Stimulated activated CD4-positive, alpha-beta T cell treated with anti-CD3 and anti-CD28 coated beads, Interleukin-4, amount 100 ng/mL, for 1 hour (primary cell): ENCODE measurements around the gene PGS1.

Experiments used
- DNase-seq: peaks from one replicate; pipeline ENCODE4 v3.0.0-alpha.2; 2020

The PGS1 gene

GRCh38 chr17:78346605-78347250 is 31.7 kb upstream of the PGS1 start:
- DNase-seq: no peak

GRCh38 chr17:78347453-78347852 is 31.0 kb upstream of the PGS1 start:
- no peak for DNase-seq

- DNase-seq: no peak
Observed at GRCh38 chr17:78348055-78348770, 30.2 kb upstream of the PGS1 start.

- no peak for DNase-seq
Observed at GRCh38 chr17:78349891-78350642, 28.4 kb upstream of the PGS1 start.

GRCh38 chr17:78351449-78352006 is 26.9 kb upstream of the PGS1 start:
- no peak for DNase-seq

GRCh38 chr17:78353834-78354233 is 24.6 kb upstream of the PGS1 start:
- no peak for DNase-seq

- no peak for DNase-seq
Observed at GRCh38 chr17:78355045-78355641, 23.3 kb upstream of the PGS1 start.

- no peak for DNase-seq
Observed at GRCh38 chr17:78355701-78356100, 22.7 kb upstream of the PGS1 start.

- peak; percentile 86 for DNase-seq
Observed at GRCh38 chr17:78356101-78356713, 22.2 kb upstream of the PGS1 start.

- no peak for DNase-seq
Observed at GRCh38 chr17:78357177-78357586, 21.3 kb upstream of the PGS1 start.

GRCh38 chr17:78357672-78358537 is 20.5 kb upstream of the PGS1 start:
- DNase-seq: no peak

GRCh38 chr17:78358538-78359320 is 19.7 kb upstream of the PGS1 start:
- DNase-seq: peak; percentile 48

- DNase-seq: no peak
Observed at GRCh38 chr17:78359321-78359996, 19.0 kb upstream of the PGS1 start.

- DNase-seq: peak; percentile 97
Observed at GRCh38 chr17:78359997-78360370, 18.5 kb upstream of the PGS1 start, which contains the start of gene SOCS3. SOCS3 (minus strand) TSS chr17:78360077; CDS start chr17:78359095, 982 bp downstream.

GRCh38 chr17:78360371-78361224 is 17.9 kb upstream of the PGS1 start:
- peak; percentile 95 for DNase-seq

- no peak for DNase-seq
Observed at GRCh38 chr17:78361225-78361701, 17.2 kb upstream of the PGS1 start.

- DNase-seq: no peak
Observed at GRCh38 chr17:78362232-78362631, 16.2 kb upstream of the PGS1 start.

- DNase-seq: no peak
Observed at GRCh38 chr17:78362671-78363070, 15.8 kb upstream of the PGS1 start.
